Adrenal gland (tissue), 5 donors: ENCODE data around the gene RASIP1.

Source experiments
- POLR2A ChIP-seq, 2 donors: fragments of 450-650 bp; IDR thresholded peaks; one replicate each; pipeline ENCODE4 v1.6.1; 2017; ENCODE audit warnings: antibody characterized with exemption in 2 of 2, mild to moderate bottlenecking in 2 of 2, moderate library complexity in 1 of 2
- TF ChIP-seq, protein P1 (sequence below), 6 experiments: fragments of 450-650 bp in 4 of 6; fragments of 200-600 bp in 2 of 6; sonication (generic) in 1 of 6; IDR thresholded peaks; 1 replicate in 5 of 6; 2 replicates in 1 of 6; pipeline versions ENCODE4 v1.5.1 to v1.8.0; 2016 to 2021; ENCODE audit warnings: antibody characterized with exemption in 6 of 6, mild to moderate bottlenecking in 2 of 6, moderate library complexity in 1 of 6
- donor health status: DM: no; HTN: no; CAD: no.

DNA sequence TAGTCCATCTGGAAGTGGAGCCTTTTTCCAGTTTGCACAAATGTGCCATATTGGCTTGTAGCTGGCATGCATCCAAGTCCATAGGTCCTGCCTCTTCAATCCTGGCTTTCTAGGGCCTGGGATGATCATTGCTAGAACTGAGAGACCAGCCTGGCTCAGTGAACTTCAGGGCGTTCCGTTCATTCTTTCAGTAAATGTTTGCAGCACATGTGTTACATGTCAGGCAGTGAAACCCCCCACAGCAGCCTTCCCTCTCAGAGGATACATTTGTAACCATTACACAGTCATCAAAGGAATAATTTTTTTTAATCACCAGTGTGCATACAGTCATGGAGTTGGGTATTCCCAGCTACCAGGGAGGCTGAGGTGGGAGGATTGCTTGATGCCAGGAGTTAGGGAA is 35.0 kb downstream of the RASIP1 start:
- TF ChIP-seq, protein P1, sequence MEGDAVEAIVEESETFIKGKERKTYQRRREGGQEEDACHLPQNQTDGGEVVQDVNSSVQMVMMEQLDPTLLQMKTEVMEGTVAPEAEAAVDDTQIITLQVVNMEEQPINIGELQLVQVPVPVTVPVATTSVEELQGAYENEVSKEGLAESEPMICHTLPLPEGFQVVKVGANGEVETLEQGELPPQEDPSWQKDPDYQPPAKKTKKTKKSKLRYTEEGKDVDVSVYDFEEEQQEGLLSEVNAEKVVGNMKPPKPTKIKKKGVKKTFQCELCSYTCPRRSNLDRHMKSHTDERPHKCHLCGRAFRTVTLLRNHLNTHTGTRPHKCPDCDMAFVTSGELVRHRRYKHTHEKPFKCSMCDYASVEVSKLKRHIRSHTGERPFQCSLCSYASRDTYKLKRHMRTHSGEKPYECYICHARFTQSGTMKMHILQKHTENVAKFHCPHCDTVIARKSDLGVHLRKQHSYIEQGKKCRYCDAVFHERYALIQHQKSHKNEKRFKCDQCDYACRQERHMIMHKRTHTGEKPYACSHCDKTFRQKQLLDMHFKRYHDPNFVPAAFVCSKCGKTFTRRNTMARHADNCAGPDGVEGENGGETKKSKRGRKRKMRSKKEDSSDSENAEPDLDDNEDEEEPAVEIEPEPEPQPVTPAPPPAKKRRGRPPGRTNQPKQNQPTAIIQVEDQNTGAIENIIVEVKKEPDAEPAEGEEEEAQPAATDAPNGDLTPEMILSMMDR (IDR thresholded peaks at IDR 0.05) = no peak
- no peak for TF ChIP-seq POLR2A (IDR thresholded peaks at IDR 0.05)
